GM18511 (cell line): ENCODE results near the gene PSMD1.
"Not testable (repeated sequence)": the region's sequence is repeated elsewhere in the genome, so short reads cannot be mapped to it uniquely, and the experiment has no call there.

Experiments
- ATAC-seq: cut with Tn5 transposase; IDR thresholded peaks from one replicate; pipeline ENCODE4 v1.9.1; 2021; ENCODE audit warnings: mild to moderate bottlenecking, moderate library complexity; ENCODE audit not compliant: unreplicated experiment

Gene PSMD1

DNA sequence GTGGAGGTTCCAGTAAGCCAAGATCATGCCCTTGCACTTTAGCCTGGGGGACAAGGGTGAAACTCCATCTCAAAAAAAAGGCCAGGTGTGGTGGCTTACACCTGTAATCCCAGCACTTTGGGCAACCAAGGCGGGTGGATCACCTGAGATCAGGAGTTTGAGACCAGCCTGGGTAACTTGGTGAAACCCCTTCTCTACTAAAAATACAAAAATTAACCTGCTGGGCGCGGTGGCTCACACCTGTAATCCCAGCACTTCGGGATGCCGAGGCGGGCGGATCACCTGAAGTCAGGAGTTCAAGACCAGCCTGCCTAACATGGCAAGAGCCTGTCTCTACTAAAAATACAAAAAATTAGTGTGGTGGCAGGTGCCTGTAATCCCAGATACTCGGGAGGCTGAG is 84.1 kb downstream of the PSMD1 start:
- not testable (repeated sequence) for ATAC-seq

GRCh38 chr2:231144896-231145295 is 88.2 kb downstream of the PSMD1 start:
- ATAC-seq = no peak

GRCh38 chr2:231146665-231147064 is 90.0 kb downstream of the PSMD1 start:
- ATAC-seq = no peak

- no peak for ATAC-seq
Observed at GRCh38 chr2:231152800-231153557, 96.3 kb downstream of the PSMD1 start.

DNA sequence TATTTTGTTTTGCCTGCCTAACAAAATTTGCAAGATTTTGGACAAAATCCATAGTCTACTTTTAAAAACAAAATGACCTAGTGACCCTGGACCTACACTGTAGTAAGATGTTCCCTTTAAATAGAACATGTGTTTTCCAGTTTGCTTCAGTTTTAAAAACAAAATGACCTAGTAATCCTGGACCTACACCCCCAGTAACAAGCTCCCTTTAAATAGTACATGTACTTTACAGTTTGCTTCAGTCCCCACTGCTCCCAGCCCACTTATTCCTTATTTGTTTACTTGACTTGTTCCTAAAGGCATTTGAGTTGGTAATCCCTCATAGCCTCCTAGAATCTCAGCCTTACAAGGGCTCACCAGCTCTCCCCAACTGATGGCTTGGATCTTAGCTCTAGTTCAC is 102.6 kb downstream of the PSMD1 start:
- ATAC-seq = no peak

- no peak for ATAC-seq
Observed at GRCh38 chr2:231160701-231161100, 104.0 kb downstream of the PSMD1 start.

GRCh38 chr2:231161252-231161839 is 104.7 kb downstream of the PSMD1 start:
- ATAC-seq = peak; percentile 69

DNA sequence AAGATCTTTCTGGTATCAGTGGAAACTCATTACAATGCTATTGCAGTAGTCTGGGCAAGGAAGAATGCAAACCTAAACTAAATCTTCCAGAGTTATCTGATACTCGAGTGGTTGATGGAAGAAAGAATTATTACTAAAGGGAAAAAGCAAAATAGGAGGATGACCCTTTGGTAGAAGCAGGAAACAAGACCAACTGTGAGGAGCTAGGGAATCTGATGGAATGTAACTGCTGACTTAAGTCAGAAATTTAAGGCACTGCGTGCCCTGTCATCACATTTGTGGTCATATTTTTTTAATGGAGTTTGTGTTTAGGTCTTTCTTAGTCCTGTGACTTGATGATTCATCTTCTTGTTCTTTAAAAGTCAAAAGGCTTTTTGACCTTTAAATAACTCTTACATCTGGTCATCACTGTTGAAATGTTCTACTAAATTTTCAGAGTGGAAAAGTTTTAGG is 105.2 kb downstream of the PSMD1 start:
- no peak for ATAC-seq

- no peak for ATAC-seq
Observed at GRCh38 chr2:231163011-231163410, 106.3 kb downstream of the PSMD1 start.

DNA sequence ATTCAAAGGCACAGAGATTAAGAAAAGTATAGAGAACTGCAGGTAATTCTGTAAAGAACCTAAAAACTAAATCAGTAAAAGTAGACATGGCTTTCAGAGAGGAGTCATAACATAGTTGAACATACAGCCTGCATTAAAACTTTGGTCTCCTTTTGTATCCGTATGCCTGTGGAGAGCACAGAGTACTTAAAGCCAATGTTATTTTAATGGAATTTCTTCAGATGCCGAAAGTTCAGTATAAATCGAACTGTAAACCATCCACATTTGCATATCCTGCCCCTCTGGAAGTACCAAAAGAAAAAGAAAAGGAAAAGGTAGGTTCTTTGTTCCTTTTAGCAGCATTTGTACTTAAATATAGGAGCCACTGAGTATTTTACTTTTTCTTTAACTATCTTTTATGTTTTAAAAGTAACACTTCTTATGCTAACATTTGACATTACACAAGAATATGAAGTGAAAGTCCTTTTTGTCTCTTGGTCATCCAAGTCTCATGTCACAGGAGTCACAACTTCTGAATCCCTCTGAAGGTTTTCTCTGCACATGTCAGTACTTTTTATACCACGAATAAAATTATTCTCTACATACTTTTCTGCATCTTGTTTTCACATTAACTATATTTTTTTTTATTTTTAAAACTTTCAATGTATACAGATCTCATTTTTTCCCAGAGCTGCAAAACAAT is 106.9 kb downstream of the PSMD1 start:
- no peak for ATAC-seq

GRCh38 chr2:231167745-231168459 is 111.2 kb downstream of the PSMD1 start:
- ATAC-seq = no peak

- ATAC-seq = no peak
Observed at GRCh38 chr2:231168460-231169139, 111.9 kb downstream of the PSMD1 start.

GRCh38 chr2:231169488-231169887 is 112.8 kb downstream of the PSMD1 start:
- ATAC-seq = no peak

- no peak for ATAC-seq
Observed at GRCh38 chr2:231170055-231170454, 113.4 kb downstream of the PSMD1 start.

- ATAC-seq = no peak
Observed at GRCh38 chr2:231172025-231172424, 115.4 kb downstream of the PSMD1 start.

DNA sequence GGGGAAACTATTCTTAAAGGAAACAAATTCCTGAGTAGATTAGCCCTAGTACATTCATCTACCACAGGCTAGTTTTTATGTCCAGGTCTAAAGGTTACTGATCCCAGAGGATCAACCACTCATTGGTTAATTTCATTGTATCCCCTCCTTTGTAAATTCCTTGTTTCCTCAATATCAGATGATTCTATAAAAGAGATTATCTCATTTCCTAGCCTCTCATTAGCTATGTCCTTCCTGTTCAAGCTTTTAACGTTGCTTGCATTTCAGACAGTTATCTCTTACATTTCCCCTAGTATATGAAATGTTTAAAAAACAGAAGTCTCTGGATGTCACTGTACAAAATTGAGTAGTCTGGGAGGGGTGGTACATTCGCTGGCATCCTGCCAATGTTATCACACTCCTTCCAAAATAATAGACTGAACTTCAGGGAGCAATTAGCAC is 117.6 kb downstream of the PSMD1 start:
- no peak for ATAC-seq

GRCh38 chr2:231176066-231176465 is 119.4 kb downstream of the PSMD1 start:
- ATAC-seq = no peak

DNA sequence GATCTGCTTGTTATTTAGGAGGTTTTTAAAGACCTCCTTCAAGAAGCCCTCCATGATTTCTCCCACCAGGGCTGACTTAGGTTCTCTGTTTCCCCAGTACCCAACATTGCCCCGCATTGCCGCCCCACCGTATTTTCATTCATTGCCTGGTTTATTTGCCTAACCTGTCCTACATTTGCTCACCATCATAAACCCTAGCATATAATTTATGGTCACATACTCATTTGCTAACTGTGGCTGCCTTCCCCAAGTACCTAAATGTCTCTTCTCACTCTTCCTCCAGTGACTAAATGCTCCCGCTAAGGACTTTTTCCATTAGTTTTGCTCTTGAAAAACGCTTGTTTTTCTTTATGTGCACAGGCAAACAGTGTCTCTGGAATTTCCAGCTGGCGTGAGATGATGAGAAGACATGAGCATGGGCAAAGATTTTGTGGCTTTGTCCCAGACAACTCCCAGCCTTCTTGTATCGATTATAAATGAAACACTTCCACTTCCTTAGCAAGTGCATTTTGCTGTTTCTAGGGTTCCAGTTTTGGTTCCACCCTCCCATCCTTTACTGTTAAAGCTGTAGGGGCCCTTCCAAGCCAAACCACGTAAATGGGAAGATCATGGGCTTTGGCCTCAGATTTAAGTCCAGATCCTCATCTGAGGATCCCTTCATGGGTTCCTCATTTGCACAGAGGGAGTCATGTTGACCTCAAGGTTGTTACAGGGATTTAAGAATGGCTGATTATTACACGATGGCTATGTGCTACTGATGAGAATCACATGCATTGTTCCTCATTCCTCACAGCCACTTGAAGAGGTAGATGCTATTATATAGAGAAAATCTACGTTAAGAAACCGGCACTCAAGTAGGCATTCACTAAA is 120.7 kb downstream of the PSMD1 start:
- no peak for ATAC-seq

DNA sequence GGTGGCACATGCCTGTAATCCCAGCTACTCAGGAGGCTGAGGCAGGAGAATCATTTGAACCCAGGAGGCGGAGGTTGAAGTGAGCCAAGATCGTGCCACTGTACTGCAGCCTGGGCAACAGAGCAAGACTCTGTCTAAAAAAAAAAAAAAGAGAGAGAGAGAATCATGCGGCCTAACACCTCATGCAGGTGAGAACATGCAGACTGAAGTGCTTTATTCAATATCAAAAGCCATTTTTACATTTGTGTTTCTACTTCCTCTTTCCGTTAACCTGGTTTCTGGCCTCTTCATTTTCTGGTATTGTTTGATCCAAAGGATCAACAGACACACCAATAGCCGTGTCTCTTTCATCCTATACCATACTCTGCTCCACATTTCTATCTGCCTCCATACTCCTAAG is 122.1 kb downstream of the PSMD1 start:
- not testable (repeated sequence) for ATAC-seq
